HL-60 (cell line): ENCODE data around the gene GOLPH3.

Experiments used
- DNase-seq, 2 experiments: peaks; one replicate each; pipeline ENCODE4 v3.0.0-alpha.2; 2010 to 2020; ENCODE audit warnings: low read depth in 1 of 2, low spot score in 1 of 2
- H3K27ac ChIP-seq: fragments of 250-450 bp; sonication (Bioruptor Pico); replicated peaks from 2 replicates; pipeline ENCODE4 v1.5.1; 2020; ENCODE audit warnings: mild to moderate bottlenecking, moderate library complexity
- H3K27me3 ChIP-seq: fragments of 250-450 bp; sonication (Bioruptor Pico); 2 replicates; pipeline ENCODE4 v1.5.1; 2021; ENCODE audit warnings: mild to moderate bottlenecking, moderate library complexity; ENCODE audit not compliant: insufficient read depth, poor library complexity, severe bottlenecking
- H3K4me3 ChIP-seq: replicated peaks from 2 replicates; pipeline ENCODE4 v1.5.1; 2011; ENCODE audit warnings: mild to moderate bottlenecking, control low read depth, low read length; ENCODE audit not compliant: insufficient read depth
- CTCF ChIP-seq: IDR thresholded peaks from one replicate; pipeline ENCODE4 v1.5.1; 2011; ENCODE audit warnings: low read length, control low read depth, inconsistent platforms; ENCODE audit not compliant: insufficient read depth
- GABPA ChIP-seq: IDR thresholded peaks from 2 replicates; pipeline ENCODE4 v1.6.1; 2012; ENCODE audit warnings: low read depth
- POLR2AphosphoS5 ChIP-seq: IDR thresholded peaks from 2 replicates; pipeline ENCODE4 v1.6.1; 2012; ENCODE audit warnings: low read depth
- REST ChIP-seq: IDR thresholded peaks from 2 replicates; pipeline ENCODE4 v1.6.1; 2012; ENCODE audit warnings: low read depth; ENCODE audit not compliant: insufficient replicate concordance
- SPI1 ChIP-seq: IDR thresholded peaks from 2 replicates; pipeline ENCODE4 v1.6.1; 2012; ENCODE audit warnings: low read depth, mild to moderate bottlenecking, borderline replicate concordance

Gene GOLPH3

DNA sequence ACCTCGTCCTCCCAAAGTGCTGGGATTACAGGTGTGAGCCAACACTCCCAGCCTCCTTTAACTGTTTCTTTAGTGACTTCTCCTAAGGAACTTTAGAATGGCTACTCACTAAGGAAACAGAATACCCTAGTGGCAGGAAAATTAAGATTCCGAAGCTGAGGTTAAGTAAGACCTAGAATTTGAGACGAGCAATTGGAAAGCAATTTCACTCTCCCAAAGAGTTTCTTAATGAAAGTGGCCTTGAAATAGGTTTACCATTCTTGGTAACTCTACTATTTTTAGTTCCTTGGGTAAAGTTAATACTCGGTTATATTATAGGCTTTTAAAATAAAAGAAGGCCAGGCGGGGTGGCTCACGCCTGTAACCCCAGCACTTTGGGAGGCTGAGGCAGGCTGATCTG lies 22.9 kb upstream of the GOLPH3 start:
- no peak for TF ChIP-seq REST
- TF ChIP-seq SPI1 = no peak
- no peak for TF ChIP-seq CTCF
- TF ChIP-seq POLR2AphosphoS5 = no peak
- TF ChIP-seq GABPA = no peak
- no peak overlapping the region for H3K4me3 ChIP-seq
- DNase-seq = no peak
- no peak overlapping the region for H3K27ac ChIP-seq
- no peaks in the 10 kb centered on the region for H3K27me3 ChIP-seq

GRCh38 chr5:32195265-32195664 lies 21.1 kb upstream of the GOLPH3 start:
- Histone ChIP-seq H3K27me3 (no peaks in the 10 kb centered on the region), H3K27ac (no peak overlapping the region), H3K4me3 (no peak overlapping the region)
- no peak for TF ChIP-seq CTCF
- no peak for TF ChIP-seq GABPA
- TF ChIP-seq POLR2AphosphoS5 = no peak
- no peak for TF ChIP-seq SPI1
- no peak for TF ChIP-seq REST
- DNase-seq = no peak

DNA sequence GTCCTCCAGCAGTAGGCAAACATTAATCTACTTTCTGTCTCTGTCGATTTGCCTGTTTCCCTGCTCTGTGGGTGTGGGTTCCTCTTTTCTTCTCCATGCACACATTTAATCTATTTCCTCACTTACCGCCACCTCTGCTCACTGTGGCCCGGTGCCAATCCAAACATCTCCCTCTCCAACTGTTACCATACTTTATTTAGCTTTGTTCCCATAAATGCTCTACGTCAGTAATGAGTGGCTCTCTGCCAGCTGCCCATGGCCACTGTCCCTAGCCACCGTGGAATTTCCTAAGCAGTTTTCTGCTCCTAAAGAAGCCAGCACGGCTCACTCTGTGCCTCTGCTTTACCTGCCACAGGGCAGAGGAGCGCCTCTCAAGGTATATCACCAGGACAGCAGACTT lies 19.5 kb upstream of the GOLPH3 start:
- H3K4me3 ChIP-seq = no peak overlapping the region
- DNase-seq = peak in 1 of 2 experiments; percentile 92
- no peaks in the 10 kb centered on the region for H3K27me3 ChIP-seq
- TF ChIP-seq REST (no peak), POLR2AphosphoS5 (peak; percentile 85; the same call in 1 of the 2 replicates), SPI1 (peak; percentile 99)
- peak overlapping the region; percentile 77 for H3K27ac ChIP-seq

GRCh38 chr5:32190095-32190494 lies 16.0 kb upstream of the GOLPH3 start:
- TF ChIP-seq GABPA = no peak
- no peak for TF ChIP-seq POLR2AphosphoS5
- TF ChIP-seq REST = no peak
- no peak for TF ChIP-seq CTCF
- no peak for TF ChIP-seq SPI1
- no peak for DNase-seq
- no peak overlapping the region for H3K4me3 ChIP-seq
- no peak overlapping the region for H3K27ac ChIP-seq
- no peaks in the 10 kb centered on the region for H3K27me3 ChIP-seq
